GM23338 (cell line): ENCODE data around the gene PALLD. TPM values are rescaled to one million over a fixed set of nuclear protein-coding genes. Genes with fewer than 3 reads are reported as not detected.

Experiments
- EZH2phosphoT487 ChIP-seq: fragments of 200-600 bp; sonication (generic); IDR thresholded peaks from one replicate; pipeline ENCODE4 v1.8.1; 2018; ENCODE audit warnings: antibody characterized with exemption; ENCODE audit not compliant: unreplicated experiment
- JUNB ChIP-seq: IDR thresholded peaks from one replicate; pipeline ENCODE4 v1.6.1; 2016; ENCODE audit warnings: antibody characterized with exemption; ENCODE audit not compliant: unreplicated experiment
- STAT1 ChIP-seq: IDR thresholded peaks from one replicate; pipeline ENCODE4 v1.6.1; 2016; ENCODE audit warnings: antibody characterized with exemption; ENCODE audit not compliant: unreplicated experiment
- ZNF114 ChIP-seq: fragments of 250-450 bp; sonication (Bioruptor Pico); IDR thresholded peaks from 2 replicates; pipeline ENCODE4 v1.5.0; 2020; ENCODE audit warnings: mild to moderate bottlenecking, moderate library complexity
- polyA plus RNA-seq: library from polyadenylated mRNA; unstranded; fragments of >200 nt; fragmentation: Nextera tagmentation; extraction: Ambion mirVana; gene quantifications from 2 replicates; pipeline ENCODE4 v1.2.1, GENCODE V29; 2016
- total RNA-seq: library from RNA; depleted of rRNA; stranded (reverse); fragments of >200 nt; shearing (Covaris generic); gene quantifications from 2 replicates; pipeline ENCODE4 v1.2.3, GENCODE V29; 2014
- TF ChIP-seq, protein P1 (sequence below): fragments of 250-450 bp; sonication (Bioruptor Pico); IDR thresholded peaks from 2 replicates; pipeline ENCODE4 v1.5.0; 2020; ENCODE audit warnings: mild to moderate bottlenecking, moderate library complexity
- TF ChIP-seq, protein P2 (sequence below): IDR thresholded peaks from 2 replicates; pipeline ENCODE4 v1.6.1; 2016; ENCODE audit warnings: antibody characterized with exemption
- TF ChIP-seq, protein P3 (sequence below), 2 experiments: fragments of 200-600 bp in 1 of 2; sonication (generic) in 1 of 2; conservative IDR thresholded peaks; 2 replicates each; pipeline versions ENCODE4 v1.5.1 to v1.6.1; 2016 to 2017; ENCODE audit warnings: antibody characterized with exemption in 2 of 2, low read depth in 2 of 2, mild to moderate bottlenecking in 2 of 2, moderate library complexity in 1 of 2

Gene PALLD
- total and polyA plus RNA-seq, 2 experiments from 2014 or later: 13.1 to 30.2 TPM

DNA sequence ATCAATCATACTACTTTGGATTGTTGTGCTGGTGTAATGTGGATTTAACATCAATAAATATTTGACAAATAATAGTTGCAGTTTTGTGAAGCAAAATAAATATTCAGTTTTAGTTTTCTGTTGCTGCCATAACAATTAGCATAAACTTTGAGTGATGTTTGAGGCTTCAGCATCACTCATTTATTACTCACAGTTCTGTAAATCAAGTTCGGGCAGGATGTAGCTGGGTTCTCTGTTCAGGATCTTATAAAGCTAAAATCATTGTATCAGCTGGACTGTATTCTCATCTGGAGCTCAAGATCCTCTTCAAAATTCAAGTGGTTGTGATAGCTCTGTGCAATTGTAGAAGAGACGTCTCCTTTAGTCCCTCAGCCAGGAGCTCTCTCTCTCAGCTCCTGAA lies 431.5 kb downstream of the PALLD start (continued):
- TF ChIP-seq, protein P1, sequence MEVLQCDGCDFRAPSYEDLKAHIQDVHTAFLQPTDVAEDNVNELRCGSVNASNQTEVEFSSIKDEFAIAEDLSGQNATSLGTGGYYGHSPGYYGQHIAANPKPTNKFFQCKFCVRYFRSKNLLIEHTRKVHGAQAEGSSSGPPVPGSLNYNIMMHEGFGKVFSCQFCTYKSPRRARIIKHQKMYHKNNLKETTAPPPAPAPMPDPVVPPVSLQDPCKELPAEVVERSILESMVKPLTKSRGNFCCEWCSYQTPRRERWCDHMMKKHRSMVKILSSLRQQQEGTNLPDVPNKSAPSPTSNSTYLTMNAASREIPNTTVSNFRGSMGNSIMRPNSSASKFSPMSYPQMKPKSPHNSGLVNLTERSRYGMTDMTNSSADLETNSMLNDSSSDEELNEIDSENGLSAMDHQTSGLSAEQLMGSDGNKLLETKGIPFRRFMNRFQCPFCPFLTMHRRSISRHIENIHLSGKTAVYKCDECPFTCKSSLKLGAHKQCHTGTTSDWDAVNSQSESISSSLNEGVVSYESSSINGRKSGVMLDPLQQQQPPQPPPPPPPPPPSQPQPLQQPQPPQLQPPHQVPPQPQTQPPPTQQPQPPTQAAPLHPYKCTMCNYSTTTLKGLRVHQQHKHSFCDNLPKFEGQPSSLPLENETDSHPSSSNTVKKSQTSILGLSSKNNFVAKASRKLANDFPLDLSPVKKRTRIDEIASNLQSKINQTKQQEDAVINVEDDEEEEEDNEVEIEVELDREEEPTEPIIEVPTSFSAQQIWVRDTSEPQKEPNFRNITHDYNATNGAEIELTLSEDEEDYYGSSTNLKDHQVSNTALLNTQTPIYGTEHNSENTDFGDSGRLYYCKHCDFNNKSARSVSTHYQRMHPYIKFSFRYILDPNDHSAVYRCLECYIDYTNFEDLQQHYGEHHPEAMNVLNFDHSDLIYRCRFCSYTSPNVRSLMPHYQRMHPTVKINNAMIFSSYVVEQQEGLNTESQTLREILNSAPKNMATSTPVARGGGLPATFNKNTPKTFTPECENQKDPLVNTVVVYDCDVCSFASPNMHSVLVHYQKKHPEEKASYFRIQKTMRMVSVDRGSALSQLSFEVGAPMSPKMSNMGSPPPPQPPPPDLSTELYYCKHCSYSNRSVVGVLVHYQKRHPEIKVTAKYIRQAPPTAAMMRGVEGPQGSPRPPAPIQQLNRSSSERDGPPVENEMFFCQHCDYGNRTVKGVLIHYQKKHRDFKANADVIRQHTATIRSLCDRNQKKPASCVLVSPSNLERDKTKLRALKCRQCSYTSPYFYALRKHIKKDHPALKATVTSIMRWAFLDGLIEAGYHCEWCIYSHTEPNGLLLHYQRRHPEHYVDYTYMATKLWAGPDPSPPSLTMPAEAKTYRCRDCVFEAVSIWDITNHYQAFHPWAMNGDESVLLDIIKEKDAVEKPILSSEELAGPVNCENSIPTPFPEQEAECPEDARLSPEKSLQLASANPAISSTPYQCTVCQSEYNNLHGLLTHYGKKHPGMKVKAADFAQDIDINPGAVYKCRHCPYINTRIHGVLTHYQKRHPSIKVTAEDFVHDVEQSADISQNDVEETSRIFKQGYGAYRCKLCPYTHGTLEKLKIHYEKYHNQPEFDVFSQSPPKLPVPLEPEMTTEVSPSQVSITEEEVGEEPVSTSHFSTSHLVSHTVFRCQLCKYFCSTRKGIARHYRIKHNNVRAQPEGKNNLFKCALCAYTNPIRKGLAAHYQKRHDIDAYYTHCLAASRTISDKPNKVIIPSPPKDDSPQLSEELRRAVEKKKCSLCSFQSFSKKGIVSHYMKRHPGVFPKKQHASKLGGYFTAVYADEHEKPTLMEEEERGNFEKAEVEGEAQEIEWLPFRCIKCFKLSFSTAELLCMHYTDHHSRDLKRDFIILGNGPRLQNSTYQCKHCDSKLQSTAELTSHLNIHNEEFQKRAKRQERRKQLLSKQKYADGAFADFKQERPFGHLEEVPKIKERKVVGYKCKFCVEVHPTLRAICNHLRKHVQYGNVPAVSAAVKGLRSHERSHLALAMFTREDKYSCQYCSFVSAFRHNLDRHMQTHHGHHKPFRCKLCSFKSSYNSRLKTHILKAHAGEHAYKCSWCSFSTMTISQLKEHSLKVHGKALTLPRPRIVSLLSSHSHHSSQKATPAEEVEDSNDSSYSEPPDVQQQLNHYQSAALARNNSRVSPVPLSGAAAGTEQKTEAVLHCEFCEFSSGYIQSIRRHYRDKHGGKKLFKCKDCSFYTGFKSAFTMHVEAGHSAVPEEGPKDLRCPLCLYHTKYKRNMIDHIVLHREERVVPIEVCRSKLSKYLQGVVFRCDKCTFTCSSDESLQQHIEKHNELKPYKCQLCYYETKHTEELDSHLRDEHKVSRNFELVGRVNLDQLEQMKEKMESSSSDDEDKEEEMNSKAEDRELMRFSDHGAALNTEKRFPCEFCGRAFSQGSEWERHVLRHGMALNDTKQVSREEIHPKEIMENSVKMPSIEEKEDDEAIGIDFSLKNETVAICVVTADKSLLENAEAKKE (CRISPR knock-in tag): no peak
- TF ChIP-seq STAT1: no peak
- TF ChIP-seq, protein P2, sequence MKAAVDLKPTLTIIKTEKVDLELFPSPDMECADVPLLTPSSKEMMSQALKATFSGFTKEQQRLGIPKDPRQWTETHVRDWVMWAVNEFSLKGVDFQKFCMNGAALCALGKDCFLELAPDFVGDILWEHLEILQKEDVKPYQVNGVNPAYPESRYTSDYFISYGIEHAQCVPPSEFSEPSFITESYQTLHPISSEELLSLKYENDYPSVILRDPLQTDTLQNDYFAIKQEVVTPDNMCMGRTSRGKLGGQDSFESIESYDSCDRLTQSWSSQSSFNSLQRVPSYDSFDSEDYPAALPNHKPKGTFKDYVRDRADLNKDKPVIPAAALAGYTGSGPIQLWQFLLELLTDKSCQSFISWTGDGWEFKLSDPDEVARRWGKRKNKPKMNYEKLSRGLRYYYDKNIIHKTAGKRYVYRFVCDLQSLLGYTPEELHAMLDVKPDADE: no peak
- no peak for TF ChIP-seq ZNF114 (CRISPR knock-in tag)
- TF ChIP-seq EZH2phosphoT487: no peak
- TF ChIP-seq JUNB: no peak
- TF ChIP-seq, protein P3, sequence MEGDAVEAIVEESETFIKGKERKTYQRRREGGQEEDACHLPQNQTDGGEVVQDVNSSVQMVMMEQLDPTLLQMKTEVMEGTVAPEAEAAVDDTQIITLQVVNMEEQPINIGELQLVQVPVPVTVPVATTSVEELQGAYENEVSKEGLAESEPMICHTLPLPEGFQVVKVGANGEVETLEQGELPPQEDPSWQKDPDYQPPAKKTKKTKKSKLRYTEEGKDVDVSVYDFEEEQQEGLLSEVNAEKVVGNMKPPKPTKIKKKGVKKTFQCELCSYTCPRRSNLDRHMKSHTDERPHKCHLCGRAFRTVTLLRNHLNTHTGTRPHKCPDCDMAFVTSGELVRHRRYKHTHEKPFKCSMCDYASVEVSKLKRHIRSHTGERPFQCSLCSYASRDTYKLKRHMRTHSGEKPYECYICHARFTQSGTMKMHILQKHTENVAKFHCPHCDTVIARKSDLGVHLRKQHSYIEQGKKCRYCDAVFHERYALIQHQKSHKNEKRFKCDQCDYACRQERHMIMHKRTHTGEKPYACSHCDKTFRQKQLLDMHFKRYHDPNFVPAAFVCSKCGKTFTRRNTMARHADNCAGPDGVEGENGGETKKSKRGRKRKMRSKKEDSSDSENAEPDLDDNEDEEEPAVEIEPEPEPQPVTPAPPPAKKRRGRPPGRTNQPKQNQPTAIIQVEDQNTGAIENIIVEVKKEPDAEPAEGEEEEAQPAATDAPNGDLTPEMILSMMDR (conservative IDR thresholded peaks at IDR 0.05; ENCODE audit: low read depth in 2 of 2): no peak
